Lower leg skin (tissue), 4 donors: ENCODE measurements around the gene ZFAND6. TPM values are rescaled to one million over a fixed set of nuclear protein-coding genes. Genes with fewer than 3 reads are reported as not detected.
"Not testable (repeated sequence)": the region's sequence is repeated elsewhere in the genome, so short reads cannot be mapped to it uniquely, and the experiment has no call there.

Experiments used
- DNase-seq, 2 donors: peaks; one replicate each; pipeline ENCODE4 v3.0.0-alpha.2; 2019; ENCODE audit warnings: low spot score in 2 of 2
- H3K4me3 ChIP-seq: fragments of 200-600 bp; sonication (generic); 2 replicates; pipeline ENCODE4 v1.5.1; 2017; ENCODE audit warnings: mild to moderate bottlenecking, low read depth; ENCODE audit not compliant: poor library complexity, severe bottlenecking
- POLR2A ChIP-seq, 2 donors: fragments of 450-650 bp; IDR thresholded peaks; one replicate each; pipeline ENCODE4 v1.6.1; 2016 to 2017; ENCODE audit warnings: antibody characterized with exemption in 2 of 2, mild to moderate bottlenecking in 1 of 2, moderate library complexity in 1 of 2
- WGBS, 2 donors: methylation state at CpG; one replicate each; pipeline ENCODE4 v1.1.5; 2018; 5-methylcytosine and 5-hydroxymethylcytosine counted together
- intact Hi-C: fragments of 100-400 bp; cut with DNase I; formaldehyde crosslinking; loops from one replicate; pipeline ENCODE4 v1.15.0; 2023; ENCODE audit warnings: low total_unique reads
- total RNA-seq, 4 donors: library from RNA; depleted of rRNA; stranded (reverse); fragments of >200 nt; gene quantifications; one replicate each; pipeline ENCODE4 v1.1.0, GENCODE V29; 2016
- TF ChIP-seq, protein P1 (sequence below), 3 donors: fragments of 450-650 bp; IDR thresholded peaks; one replicate each; pipeline ENCODE4 v1.5.1; 2016; ENCODE audit warnings: antibody characterized with exemption in 3 of 3, mild to moderate bottlenecking in 3 of 3, moderate library complexity in 2 of 3

ZFAND6 gene
- total RNA-seq, 4 donors from 2014 or later = 95.6 to 139 (median 107) TPM

GRCh38 chr15:80093854-80094418, 34.5 kb downstream of the ZFAND6 start:
- intact Hi-C loops = no loop called here
- WGBS, 2 donors = 46% methylated on average over 5 of the region's 5 CpGs
- DNase-seq = peak in 1 of 2 donors; percentile 48

GRCh38 chr15:80095511-80095910, 36.0 kb downstream of the ZFAND6 start:
- 84 to 94% methylated on average over 4 of the region's 4 CpGs for WGBS, 2 donors
- intact Hi-C loops = no loop called here
- no peak overlapping the region for H3K4me3 ChIP-seq
- no peak for TF ChIP-seq POLR2A (IDR thresholded peaks at IDR 0.05)
- TF ChIP-seq, protein P1, sequence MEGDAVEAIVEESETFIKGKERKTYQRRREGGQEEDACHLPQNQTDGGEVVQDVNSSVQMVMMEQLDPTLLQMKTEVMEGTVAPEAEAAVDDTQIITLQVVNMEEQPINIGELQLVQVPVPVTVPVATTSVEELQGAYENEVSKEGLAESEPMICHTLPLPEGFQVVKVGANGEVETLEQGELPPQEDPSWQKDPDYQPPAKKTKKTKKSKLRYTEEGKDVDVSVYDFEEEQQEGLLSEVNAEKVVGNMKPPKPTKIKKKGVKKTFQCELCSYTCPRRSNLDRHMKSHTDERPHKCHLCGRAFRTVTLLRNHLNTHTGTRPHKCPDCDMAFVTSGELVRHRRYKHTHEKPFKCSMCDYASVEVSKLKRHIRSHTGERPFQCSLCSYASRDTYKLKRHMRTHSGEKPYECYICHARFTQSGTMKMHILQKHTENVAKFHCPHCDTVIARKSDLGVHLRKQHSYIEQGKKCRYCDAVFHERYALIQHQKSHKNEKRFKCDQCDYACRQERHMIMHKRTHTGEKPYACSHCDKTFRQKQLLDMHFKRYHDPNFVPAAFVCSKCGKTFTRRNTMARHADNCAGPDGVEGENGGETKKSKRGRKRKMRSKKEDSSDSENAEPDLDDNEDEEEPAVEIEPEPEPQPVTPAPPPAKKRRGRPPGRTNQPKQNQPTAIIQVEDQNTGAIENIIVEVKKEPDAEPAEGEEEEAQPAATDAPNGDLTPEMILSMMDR (IDR thresholded peaks at IDR 0.05) = no peak
- DNase-seq = no peak

More at GRCh38 chr15:80093854-80094418, 34.5 kb downstream of the ZFAND6 start:
- no peak for TF ChIP-seq POLR2A (IDR thresholded peaks at IDR 0.05)
- TF ChIP-seq, protein P1 (IDR thresholded peaks at IDR 0.05) = no peak
- no peak overlapping the region for H3K4me3 ChIP-seq

- 72 to 77% methylated on average over 3 of the region's 3 CpGs for WGBS, 2 donors
- intact Hi-C loops = no loop called here
- no peak overlapping the region for H3K4me3 ChIP-seq
- no peak for DNase-seq
- TF ChIP-seq, protein P1 (IDR thresholded peaks at IDR 0.05) = no peak
- TF ChIP-seq POLR2A (IDR thresholded peaks at IDR 0.05) = no peak
These were observed 36.5 kb downstream of the ZFAND6 start for GRCh38 chr15:80095969-80096368.

- intact Hi-C loops = no loop called here
- 98 to 100% methylated on average over 1 of the region's 1 CpG for WGBS, 2 donors
These were observed 38.9 kb downstream of the ZFAND6 start for GRCh38 chr15:80098341-80098740.

DNA sequence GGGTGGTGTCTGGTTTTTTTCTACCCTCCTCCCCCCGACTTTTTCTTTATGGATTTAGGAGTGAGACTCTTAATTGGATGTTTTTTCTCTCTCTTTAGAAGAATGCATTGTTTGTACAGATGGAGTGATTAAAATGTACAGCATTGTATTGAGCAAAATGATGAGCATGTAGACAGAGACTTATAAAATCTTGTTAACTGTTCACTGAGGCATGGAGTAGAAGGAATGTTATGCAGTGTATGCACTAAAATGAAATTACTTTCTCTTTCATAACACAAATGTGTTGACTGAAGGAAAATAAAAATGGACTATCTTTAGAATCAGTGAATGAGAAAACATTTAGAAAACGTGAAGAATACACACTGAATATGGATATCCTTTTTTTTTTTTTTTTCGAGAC, 39.8 kb downstream of the ZFAND6 start:
- TF ChIP-seq, protein P1 (IDR thresholded peaks at IDR 0.05) = no peak
- no peak for TF ChIP-seq POLR2A (IDR thresholded peaks at IDR 0.05)
- no peak overlapping the region for H3K4me3 ChIP-seq
- intact Hi-C loops = no loop called here
- WGBS, 2 donors = 75% methylated on average over 3 of the region's 3 CpGs
- no peak for DNase-seq

More at GRCh38 chr15:80098341-80098740, 38.9 kb downstream of the ZFAND6 start:
- no peak overlapping the region for H3K4me3 ChIP-seq
- no peak for TF ChIP-seq POLR2A (IDR thresholded peaks at IDR 0.05)
- TF ChIP-seq, protein P1 (IDR thresholded peaks at IDR 0.05) = no peak
- no peak for DNase-seq

DNA sequence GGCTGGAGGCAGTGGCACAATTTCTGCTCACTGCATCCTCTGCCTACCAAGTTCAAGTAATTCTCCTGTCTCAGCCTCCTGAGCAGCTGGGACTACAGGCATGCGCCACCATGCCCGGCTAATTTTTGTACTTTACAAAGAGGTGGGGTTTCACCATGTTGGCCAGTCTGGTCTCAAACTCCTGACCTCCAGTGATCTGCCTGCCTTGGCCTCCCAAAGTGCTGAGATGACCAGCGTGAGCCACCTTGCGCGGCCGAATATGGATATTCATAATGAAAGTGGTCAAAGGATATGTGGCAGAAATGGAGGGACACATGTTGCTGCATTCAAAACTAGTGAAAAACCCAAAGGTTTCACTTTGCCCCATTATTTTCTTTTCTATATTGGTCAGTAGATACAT, 40.2 kb downstream of the ZFAND6 start:
- intact Hi-C loops, DNase-seq, H3K4me3 ChIP-seq: not testable (repeated sequence)
- WGBS, 2 donors = 96 to 97% methylated on average over 6 of the region's 6 CpGs
